Adrenal gland (tissue), 12 donors: Measurements from ENCODE around the gene ABHD15. TPM values are rescaled to one million over a fixed set of nuclear protein-coding genes. Genes with fewer than 3 reads are reported as not detected.

Source experiments
- DNase-seq, 7 donors: peaks; one replicate each; pipeline ENCODE4 v3.0.0-alpha.2; 2019 to 2020
- H3K27ac ChIP-seq, 5 donors: fragments of 200-600 bp; sonication (generic) in 4 of 5; 1 replicate in 3 of 5; 2 replicates in 2 of 5; pipeline versions ENCODE4 v1.5.1 to v1.8.0; 2016 to 2020; ENCODE audit warnings: mild to moderate bottlenecking in 1 of 5
- H3K27me3 ChIP-seq: fragments of 200-600 bp; 2 replicates; pipeline ENCODE4 v1.8.0; 2021
- H3K36me3 ChIP-seq, 2 donors: fragments of 200-600 bp; replicated peaks in 1 of 2; 1 replicate in 1 of 2; 2 replicates in 1 of 2; pipeline versions ENCODE4 v1.5.1 to v1.8.0; 2018 to 2022
- H3K4me1 ChIP-seq, 2 donors: fragments of 200-600 bp; replicated peaks in 1 of 2; 1 replicate in 1 of 2; 2 replicates in 1 of 2; pipeline versions ENCODE4 v1.5.1 to v1.8.0; 2018 to 2021
- H3K4me3 ChIP-seq, 4 donors: fragments of 200-600 bp; sonication (generic) in 3 of 4; one replicate each; pipeline ENCODE4 v1.5.1; 2016 to 2018
- H3K9me3 ChIP-seq, 3 donors: fragments of 200-600 bp; sonication (generic) in 1 of 3; replicated peaks in 1 of 3; 1 replicate in 2 of 3; 2 replicates in 1 of 3; pipeline versions ENCODE4 v1.5.1 to v1.8.0; 2016 to 2021
- POLR2A ChIP-seq, 2 donors: fragments of 450-650 bp; IDR thresholded peaks; one replicate each; pipeline ENCODE4 v1.6.1; 2017; ENCODE audit warnings: antibody characterized with exemption in 2 of 2, mild to moderate bottlenecking in 2 of 2, moderate library complexity in 1 of 2
- WGBS, 4 donors: extraction: QIAGEN DNeasy Blood & Tissue Kit in 2 of 4; methylation state at CpG; one replicate each; pipeline versions ENCODE4 v1.1.5 to v1.1.7; 2013 to 2017; 5-methylcytosine and 5-hydroxymethylcytosine counted together
- intact Hi-C, 2 donors: fragments of 100-400 bp; cut with DNase I; formaldehyde crosslinking; loops; one replicate each; pipeline versions ENCODE4 v1.14.1 to v1.15.0; 2022 to 2023
- polyA plus RNA-seq, 3 donors: library from polyadenylated mRNA; stranded (reverse); fragments of 200-250 nt in 2 of 3; fragments of 350-450 nt in 1 of 3; fragmentation: Illumina TruSeq in 1 of 3; extraction: RNeasy Lipid Tissue Mini Kit (QIAGEN cat#74804) in 1 of 3; gene quantifications; one replicate each; pipeline ENCODE4 v1.2.3, GENCODE V29; 2013 to 2014
- total RNA-seq, 9 donors: library from RNA; depleted of rRNA in 4 of 9; stranded (reverse); fragments of >200 nt in 4 of 9; fragments of 120-200 nt in 1 of 9; fragmentation: NEBNext Ultra II Directional in 1 of 9; extraction: Animal tissue kit (Norgen Biotek cat#: 25700) in 1 of 9; gene quantifications; one replicate each; pipeline versions ENCODE4 v1.1.0 to v1.2.4, GENCODE V29; 2013 to 2023
- TF ChIP-seq, protein P1 (sequence below), 6 experiments: fragments of 450-650 bp in 4 of 6; fragments of 200-600 bp in 2 of 6; sonication (generic) in 1 of 6; IDR thresholded peaks; 1 replicate in 5 of 6; 2 replicates in 1 of 6; pipeline versions ENCODE4 v1.5.1 to v1.8.0; 2016 to 2021; ENCODE audit warnings: antibody characterized with exemption in 6 of 6, mild to moderate bottlenecking in 2 of 6, moderate library complexity in 1 of 6
- donor health status: healthy with polysubstance abuse.
- donor health status: Bipolar disorder and iron deficiency.
- donor health status: DM: yes; HTN: yes; CAD: no.
- donor health status: DM: no; HTN: no; CAD: no.
- donor health status: DM: no; HTN: no; CAD: no.
- donor health status: DM: yes; HTN: yes; CAD: no.

ABHD15 gene
- total and polyA plus RNA-seq, 12 donors, result 2.9 to 11.1 (median 6.2) TPM

- no peak overlapping the region for H3K4me3 ChIP-seq
- peak in 1 of 7 donors; percentile 10 for DNase-seq
- no peaks in the 10 kb centered on the region for H3K36me3 ChIP-seq
- TF ChIP-seq POLR2A (IDR thresholded peaks at IDR 0.05), result no peak
- no peak overlapping the region for H3K27ac ChIP-seq
- H3K4me1 ChIP-seq, result peaks cover 0 to under 1% of the 10 kb centered on the region in 2 donors
- no peaks in the 10 kb centered on the region for H3K27me3 ChIP-seq
- H3K9me3 ChIP-seq, result no peaks in the 10 kb centered on the region
- 90 to 95% (median 92%) methylated on average over 2 to 29 of the region's 29 CpGs for WGBS, 4 donors
- intact Hi-C loops, result no loop called here
These were observed 40.8 kb upstream of the ABHD15 start for GRCh38 chr17:29607557-29608195.

DNA sequence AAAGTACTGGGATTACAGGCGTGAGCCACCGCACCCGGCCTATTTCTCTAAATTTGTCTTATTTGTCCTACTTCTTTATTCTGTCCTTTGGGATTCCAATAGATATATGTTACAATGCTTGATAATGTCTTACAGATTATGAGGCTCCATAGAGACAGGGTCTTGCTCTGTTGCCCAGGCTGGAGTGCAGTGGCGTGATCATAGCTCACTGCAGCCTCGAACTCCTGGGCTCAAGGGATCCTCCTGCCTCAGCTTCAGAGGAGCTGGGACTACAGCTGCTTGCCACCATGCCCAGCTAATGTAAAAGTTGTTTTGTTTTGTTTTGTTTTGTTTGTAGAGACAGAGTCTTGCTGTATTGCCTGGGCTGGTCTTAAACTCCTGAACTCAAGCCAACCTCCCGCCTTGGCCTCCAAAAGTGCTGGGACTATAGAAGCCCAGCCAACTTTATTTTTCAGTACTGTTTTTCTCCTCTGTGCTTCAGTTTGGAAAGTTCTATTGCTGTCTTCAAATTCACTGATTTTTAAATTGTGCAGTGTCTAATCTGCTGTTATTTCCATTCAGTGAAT, 36.4 kb upstream of the ABHD15 start:
- Histone ChIP-seq H3K27me3 (no peaks in the 10 kb centered on the region), H3K27ac (no peak overlapping the region), H3K9me3 (no peaks in the 10 kb centered on the region), H3K4me3 (no peak overlapping the region), H3K36me3 (no peaks in the 10 kb centered on the region), H3K4me1 (no peaks in the 10 kb centered on the region)
- no peak for TF ChIP-seq POLR2A (IDR thresholded peaks at IDR 0.05)
- TF ChIP-seq, protein P1, sequence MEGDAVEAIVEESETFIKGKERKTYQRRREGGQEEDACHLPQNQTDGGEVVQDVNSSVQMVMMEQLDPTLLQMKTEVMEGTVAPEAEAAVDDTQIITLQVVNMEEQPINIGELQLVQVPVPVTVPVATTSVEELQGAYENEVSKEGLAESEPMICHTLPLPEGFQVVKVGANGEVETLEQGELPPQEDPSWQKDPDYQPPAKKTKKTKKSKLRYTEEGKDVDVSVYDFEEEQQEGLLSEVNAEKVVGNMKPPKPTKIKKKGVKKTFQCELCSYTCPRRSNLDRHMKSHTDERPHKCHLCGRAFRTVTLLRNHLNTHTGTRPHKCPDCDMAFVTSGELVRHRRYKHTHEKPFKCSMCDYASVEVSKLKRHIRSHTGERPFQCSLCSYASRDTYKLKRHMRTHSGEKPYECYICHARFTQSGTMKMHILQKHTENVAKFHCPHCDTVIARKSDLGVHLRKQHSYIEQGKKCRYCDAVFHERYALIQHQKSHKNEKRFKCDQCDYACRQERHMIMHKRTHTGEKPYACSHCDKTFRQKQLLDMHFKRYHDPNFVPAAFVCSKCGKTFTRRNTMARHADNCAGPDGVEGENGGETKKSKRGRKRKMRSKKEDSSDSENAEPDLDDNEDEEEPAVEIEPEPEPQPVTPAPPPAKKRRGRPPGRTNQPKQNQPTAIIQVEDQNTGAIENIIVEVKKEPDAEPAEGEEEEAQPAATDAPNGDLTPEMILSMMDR (IDR thresholded peaks at IDR 0.05), result no peak
- 92 to 96% (median 94%) methylated on average over 6 of the region's 6 CpGs for WGBS, 4 donors
- DNase-seq, result no peak
- intact Hi-C loops, result no loop called here

GRCh38 chr17:29597361-29598172, 30.7 kb upstream of the ABHD15 start:
- H3K4me3 ChIP-seq, result no peak overlapping the region
- no peaks in the 10 kb centered on the region for H3K27me3 ChIP-seq
- TF ChIP-seq, protein P1 (IDR thresholded peaks at IDR 0.05), result no peak
- no peak for TF ChIP-seq POLR2A (IDR thresholded peaks at IDR 0.05)
- 72 to 77% (median 74%) methylated on average over 5 to 13 of the region's 13 CpGs for WGBS, 4 donors
- no peaks in the 10 kb centered on the region for H3K9me3 ChIP-seq
- intact Hi-C loops, result no loop called here
- H3K4me1 ChIP-seq, result peaks cover 9 to 11% of the 10 kb centered on the region in 2 donors
- no peaks in the 10 kb centered on the region for H3K36me3 ChIP-seq
- DNase-seq, result peak in 1 of 7 donors; percentile 12
- H3K27ac ChIP-seq, result no peak overlapping the region

GRCh38 chr17:29596811-29597210, 30.0 kb upstream of the ABHD15 start:
- 66 to 87% (median 82%) methylated on average over 4 to 9 of the region's 9 CpGs for WGBS, 4 donors

More at GRCh38 chr17:29596811-29597210, 30.0 kb upstream of the ABHD15 start:
- intact Hi-C loops, result no loop called here
- no peaks in the 10 kb centered on the region for H3K27me3 ChIP-seq
- peaks cover 17 to 18% of the 10 kb centered on the region in 2 donors for H3K4me1 ChIP-seq
- H3K36me3 ChIP-seq, result no peaks in the 10 kb centered on the region
- no peak overlapping the region for H3K4me3 ChIP-seq
- no peak for DNase-seq
- TF ChIP-seq, protein P1 (IDR thresholded peaks at IDR 0.05), result no peak
- no peak for TF ChIP-seq POLR2A (IDR thresholded peaks at IDR 0.05)
- no peaks in the 10 kb centered on the region for H3K9me3 ChIP-seq
- no peak overlapping the region for H3K27ac ChIP-seq
